Mammary epithelial cell (primary cell): ENCODE data around the gene PYGB.

Source experiments
- CTCF ChIP-seq, 2 donors: IDR thresholded peaks in 1 of 2; conservative IDR thresholded peaks in 1 of 2; 2 replicates each; pipeline ENCODE4 v1.5.1; 2011 to 2012; ENCODE audit warnings: inconsistent platforms in 2 of 2, low read length in 2 of 2, mild to moderate bottlenecking in 2 of 2, control low read depth in 1 of 2, low read depth in 1 of 2; ENCODE audit not compliant: insufficient read depth in 1 of 2; ENCODE audit errors: extremely low read depth in 1 of 2
- EZH2 ChIP-seq: IDR thresholded peaks from 2 replicates; pipeline ENCODE4 v1.6.1; 2012; ENCODE audit warnings: low read length, inconsistent platforms, borderline replicate concordance

- TF ChIP-seq EZH2 (no peak), CTCF (conservative IDR thresholded peaks at IDR 0.05 in 1 of 2, IDR thresholded peaks at IDR 0.05 in 1 of 2; ENCODE audit: extremely low read depth in 1 of 2, insufficient read depth in 1 of 2, low read depth in 1 of 2, low read length in 2 of 2) (no peak)
These were observed 69.6 kb downstream of the PYGB start for GRCh38 chr20:25317351-25318075.
